Coronary artery (tissue), 2 donors: ENCODE data around the gene TLR4.

Experiments used
- DNase-seq: peaks from one replicate; pipeline ENCODE4 v3.0.0-alpha.2; 2017; ENCODE audit warnings: low spot score
- H3K27ac ChIP-seq, 2 donors: fragments of 200-600 bp; sonication (generic); one replicate each; pipeline ENCODE4 v1.5.1; 2016 to 2019
- H3K4me3 ChIP-seq: fragments of 200-600 bp; sonication (generic); 2 replicates; pipeline ENCODE4 v1.5.1; 2016; ENCODE audit warnings: mild to moderate bottlenecking, moderate library complexity
- TF ChIP-seq, protein P1 (sequence below): fragments of 200-600 bp; sonication (generic); IDR thresholded peaks from one replicate; pipeline ENCODE4 v1.5.1; 2019; ENCODE audit warnings: antibody characterized with exemption

Gene TLR4

DNA sequence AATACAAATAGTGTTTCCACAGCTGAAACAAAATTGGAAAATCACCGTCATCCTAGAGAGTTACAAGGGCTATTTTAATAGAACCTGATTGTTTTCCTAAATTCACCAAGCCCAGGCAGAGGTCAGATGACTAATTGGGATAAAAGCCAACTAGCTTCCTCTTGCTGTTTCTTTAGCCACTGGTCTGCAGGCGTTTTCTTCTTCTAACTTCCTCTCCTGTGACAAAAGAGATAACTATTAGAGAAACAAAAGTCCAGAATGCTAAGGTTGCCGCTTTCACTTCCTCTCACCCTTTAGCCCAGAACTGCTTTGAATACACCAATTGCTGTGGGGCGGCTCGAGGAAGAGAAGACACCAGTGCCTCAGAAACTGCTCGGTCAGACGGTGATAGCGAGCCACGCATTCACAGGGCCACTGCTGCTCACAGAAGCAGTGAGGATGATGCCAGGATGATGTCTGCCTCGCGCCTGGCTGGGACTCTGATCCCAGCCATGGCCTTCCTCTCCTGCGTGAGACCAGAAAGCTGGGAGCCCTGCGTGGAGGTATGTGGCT lies at the start of gene TLR4:
Gene TLR4 (plus strand): TSS at position 380 of the 552 bp plus-strand sequence. CDS start 70 bp downstream, at position 450.
- DNase-seq, result peak; percentile 77
- TF ChIP-seq, protein P1, sequence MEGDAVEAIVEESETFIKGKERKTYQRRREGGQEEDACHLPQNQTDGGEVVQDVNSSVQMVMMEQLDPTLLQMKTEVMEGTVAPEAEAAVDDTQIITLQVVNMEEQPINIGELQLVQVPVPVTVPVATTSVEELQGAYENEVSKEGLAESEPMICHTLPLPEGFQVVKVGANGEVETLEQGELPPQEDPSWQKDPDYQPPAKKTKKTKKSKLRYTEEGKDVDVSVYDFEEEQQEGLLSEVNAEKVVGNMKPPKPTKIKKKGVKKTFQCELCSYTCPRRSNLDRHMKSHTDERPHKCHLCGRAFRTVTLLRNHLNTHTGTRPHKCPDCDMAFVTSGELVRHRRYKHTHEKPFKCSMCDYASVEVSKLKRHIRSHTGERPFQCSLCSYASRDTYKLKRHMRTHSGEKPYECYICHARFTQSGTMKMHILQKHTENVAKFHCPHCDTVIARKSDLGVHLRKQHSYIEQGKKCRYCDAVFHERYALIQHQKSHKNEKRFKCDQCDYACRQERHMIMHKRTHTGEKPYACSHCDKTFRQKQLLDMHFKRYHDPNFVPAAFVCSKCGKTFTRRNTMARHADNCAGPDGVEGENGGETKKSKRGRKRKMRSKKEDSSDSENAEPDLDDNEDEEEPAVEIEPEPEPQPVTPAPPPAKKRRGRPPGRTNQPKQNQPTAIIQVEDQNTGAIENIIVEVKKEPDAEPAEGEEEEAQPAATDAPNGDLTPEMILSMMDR, result no peak
- H3K27ac ChIP-seq, result peak within 1 kb of the TSS; percentile 68 to 92
- peak within 1 kb of the TSS; percentile 74 for H3K4me3 ChIP-seq

DNA sequence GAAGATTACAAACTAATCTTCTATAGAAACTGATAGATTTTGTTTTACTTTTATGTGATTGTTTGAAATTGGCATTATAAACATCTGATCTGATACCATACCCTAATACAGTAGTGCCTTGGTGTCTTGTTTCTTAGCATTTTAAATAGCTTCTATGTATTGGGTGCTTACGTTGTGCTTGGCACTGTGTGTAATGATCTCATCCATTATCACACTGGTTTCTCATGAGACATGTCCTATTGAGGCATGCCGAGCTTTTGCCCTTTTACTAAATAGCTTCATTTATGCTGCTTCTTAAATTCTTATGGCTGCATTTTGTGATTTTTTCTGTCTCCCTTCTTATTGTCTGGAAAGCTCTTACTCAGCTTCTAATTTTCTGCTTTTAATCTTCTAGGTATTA lies 48.2 kb upstream of the TLR4 start:
- H3K27ac ChIP-seq, result no peak overlapping the region
- TF ChIP-seq, protein P1, result no peak
- DNase-seq, result no peak

DNA sequence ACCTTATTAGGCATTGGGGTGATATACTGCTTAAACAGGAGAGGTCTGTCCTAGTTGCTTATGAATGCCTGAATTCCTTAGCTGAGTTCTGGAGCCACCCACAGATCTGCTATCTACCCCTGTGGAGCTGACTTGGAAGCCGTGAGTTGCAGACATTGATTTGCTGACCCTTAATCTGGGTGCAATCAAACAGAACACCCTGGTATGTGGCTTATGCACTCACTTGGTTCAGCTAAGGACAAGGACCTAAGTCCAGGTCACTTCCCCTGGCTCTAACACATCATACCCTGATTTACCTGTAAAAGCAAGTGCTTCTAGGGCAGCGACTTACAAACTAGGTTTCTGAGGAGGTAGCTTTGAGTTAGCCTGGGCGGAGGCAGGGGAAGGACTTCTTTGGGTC lies 41.6 kb upstream of the TLR4 start:
- no peak for DNase-seq
- no peak overlapping the region for H3K27ac ChIP-seq
- TF ChIP-seq, protein P1, result no peak
- H3K4me3 ChIP-seq, result no peak overlapping the region

More for the DNA sequence above, 48.2 kb upstream of the TLR4 start:
- no peak overlapping the region for H3K4me3 ChIP-seq

DNA sequence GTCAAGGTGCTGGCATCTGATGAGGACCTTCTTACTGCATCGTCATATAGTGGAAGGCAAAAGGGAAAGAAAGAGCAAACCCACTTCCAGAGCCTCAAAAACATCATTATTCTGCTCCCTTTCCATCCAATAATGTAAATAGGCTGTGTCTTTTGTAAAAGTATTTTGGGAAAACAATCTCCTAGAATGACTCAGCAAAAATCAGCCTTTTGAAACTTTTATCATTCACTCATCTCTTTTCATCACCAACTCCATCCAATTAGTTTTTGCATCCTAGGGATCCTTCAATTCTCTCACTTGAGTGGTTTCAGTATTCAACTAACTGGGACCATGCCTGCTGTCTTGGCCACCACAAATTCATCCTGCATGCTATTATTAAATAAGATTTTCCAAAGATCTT lies 39.8 kb upstream of the TLR4 start:
- no peak for DNase-seq
- no peak overlapping the region for H3K27ac ChIP-seq
- TF ChIP-seq, protein P1, result no peak
- no peak overlapping the region for H3K4me3 ChIP-seq

DNA sequence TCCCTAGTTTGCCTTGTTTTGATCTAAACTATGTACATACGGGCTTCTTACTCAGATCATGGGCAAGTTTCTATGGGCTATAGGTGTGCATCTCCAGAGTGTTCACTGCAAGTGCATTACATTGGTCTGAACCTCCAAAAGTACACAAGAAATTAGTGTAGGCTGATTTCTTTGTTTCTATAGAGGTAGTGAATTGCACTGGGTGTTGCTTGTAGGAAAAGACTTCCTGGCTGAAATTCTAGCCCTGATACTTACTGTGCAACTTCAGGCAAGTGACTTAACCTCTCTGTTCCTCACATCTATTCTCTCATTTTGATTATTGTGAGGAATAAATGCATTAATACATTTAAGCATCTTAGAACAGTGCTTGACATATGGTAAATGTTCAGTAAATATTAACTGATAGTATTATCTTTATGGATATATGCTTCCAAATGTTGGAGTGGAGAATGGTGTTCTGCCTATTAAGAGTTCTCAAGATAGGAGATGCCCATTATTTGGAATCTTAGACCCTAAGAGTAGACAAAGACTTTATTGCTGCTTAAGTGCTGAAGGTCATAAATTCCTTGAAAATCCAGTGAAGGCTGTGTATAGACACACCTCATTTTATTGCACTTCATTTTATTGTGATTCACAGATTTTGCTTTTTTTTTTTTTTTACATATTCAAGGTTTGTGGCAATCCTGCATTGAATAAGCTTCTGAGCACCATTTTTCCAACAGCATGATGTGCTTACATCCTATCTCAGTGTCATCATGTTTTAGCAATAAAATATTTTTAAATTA lies 38.4 kb upstream of the TLR4 start:
- no peak for DNase-seq
- H3K4me3 ChIP-seq, result no peak overlapping the region
- TF ChIP-seq, protein P1, result no peak
- H3K27ac ChIP-seq, result no peak overlapping the region

DNA sequence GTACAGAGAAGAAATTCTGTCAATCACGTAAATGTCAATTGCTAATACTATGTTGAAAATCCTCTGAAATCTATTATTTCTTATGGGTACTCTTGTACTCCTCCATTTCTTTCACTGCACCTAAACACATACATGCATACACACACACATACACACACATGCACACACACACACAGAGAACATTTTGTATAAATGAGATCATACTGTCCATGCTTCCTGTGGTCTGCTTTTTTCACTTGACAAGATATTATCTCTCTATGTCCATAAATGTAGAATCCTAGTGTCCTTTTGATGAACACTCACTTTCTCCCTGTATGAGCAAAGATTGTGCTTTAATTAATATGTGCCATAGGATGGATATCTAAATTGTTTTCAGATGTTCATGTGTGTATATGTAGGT lies 32.7 kb upstream of the TLR4 start:
- Histone ChIP-seq H3K4me3 (no peak overlapping the region), H3K27ac (no peak overlapping the region)
- DNase-seq, result no peak
- TF ChIP-seq, protein P1, result no peak

DNA sequence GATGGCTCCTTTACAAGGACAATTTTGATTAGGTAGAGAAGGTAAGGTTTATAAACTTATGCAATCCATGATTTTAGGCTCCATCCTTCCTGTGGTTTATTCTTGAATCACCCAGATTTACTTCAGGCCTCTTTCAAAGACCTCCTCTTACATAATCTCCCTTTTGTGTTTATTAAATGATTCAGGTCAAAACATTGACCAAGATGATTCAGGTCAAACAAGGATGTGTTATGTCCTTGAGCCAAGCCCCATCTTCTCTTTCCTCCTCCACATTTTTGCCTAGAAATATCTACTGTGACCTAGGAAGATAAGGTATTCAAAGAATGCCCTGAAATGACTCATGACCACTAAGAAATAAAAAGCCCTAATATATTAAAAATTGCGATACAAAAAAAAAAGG lies 31.8 kb upstream of the TLR4 start:
- TF ChIP-seq, protein P1, result no peak
- no peak overlapping the region for H3K27ac ChIP-seq
- no peak for DNase-seq
- H3K4me3 ChIP-seq, result no peak overlapping the region
